Measurements from ENCODE around the gene RAB6B.
A peak's percentile ranks its signal among the peaks of the same experiment; 100 is the strongest.

RAB6B gene

DNA sequence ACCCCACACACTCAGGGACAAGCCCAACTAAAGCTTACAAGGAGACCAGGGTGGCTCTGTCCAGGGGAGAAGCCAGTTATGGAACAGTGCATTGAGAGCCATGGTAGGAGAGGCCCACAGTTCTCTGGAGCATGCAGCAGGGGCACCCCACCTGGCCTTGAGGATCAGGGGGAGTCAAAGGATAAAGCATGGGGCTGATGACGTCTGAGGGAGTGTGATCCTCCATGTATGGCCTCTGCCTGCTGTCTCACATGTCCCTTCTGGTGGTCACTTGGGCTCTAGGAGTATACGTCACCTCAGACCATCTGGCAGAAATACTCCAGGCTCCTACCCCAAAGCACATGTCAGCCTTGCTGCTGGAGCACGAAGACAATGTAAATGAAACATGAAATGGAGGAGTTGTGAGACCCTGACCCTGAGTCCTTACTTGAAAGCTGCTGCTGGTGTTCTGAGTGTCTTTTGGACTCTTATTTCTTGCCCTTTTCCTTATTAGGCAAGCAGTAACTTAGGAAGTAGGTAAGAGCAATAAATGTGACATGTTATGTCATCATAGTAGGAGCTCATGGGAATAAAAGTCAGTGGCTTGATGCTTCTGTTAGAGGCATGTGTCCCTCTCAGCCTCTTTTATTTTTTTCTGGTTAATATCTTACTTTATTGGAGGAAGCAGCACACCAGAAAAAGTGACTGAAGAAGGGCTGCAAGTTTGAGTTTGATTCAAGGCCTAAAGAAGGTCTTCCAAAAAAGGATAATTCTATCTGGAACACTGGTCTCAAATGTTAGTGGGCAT is 74.6 kb downstream of the RAB6B start:
- in situ Hi-C loops (cut with MboI; ENCODE audit: low sequenced_read_pairs, unreplicated experiment) = loop anchor here (10.0 kb wide), 1 partner anchor 104 kb away; no protein-coding TSS in a partner anchor
- TF ChIP-seq CTCF (IDR thresholded peaks at IDR 0.05; ENCODE audit: borderline replicate concordance, control extremely low read depth, extremely low read depth, insufficient read depth, missing control alignments) = no peak
- no peak for DNase-seq (ENCODE audit: low spot score)

- no peak for TF ChIP-seq CTCF (IDR thresholded peaks at IDR 0.05; ENCODE audit: borderline replicate concordance, control extremely low read depth, extremely low read depth, insufficient read depth, missing control alignments)
- DNase-seq (ENCODE audit: low spot score) = no peak
- in situ Hi-C loops (cut with MboI; ENCODE audit: low sequenced_read_pairs, unreplicated experiment) = loop anchor here (10.0 kb wide), 1 partner anchor 105 kb away; no protein-coding TSS in a partner anchor
These were observed 75.6 kb downstream of the RAB6B start for GRCh38 chr3:133820129-133820528.

DNA sequence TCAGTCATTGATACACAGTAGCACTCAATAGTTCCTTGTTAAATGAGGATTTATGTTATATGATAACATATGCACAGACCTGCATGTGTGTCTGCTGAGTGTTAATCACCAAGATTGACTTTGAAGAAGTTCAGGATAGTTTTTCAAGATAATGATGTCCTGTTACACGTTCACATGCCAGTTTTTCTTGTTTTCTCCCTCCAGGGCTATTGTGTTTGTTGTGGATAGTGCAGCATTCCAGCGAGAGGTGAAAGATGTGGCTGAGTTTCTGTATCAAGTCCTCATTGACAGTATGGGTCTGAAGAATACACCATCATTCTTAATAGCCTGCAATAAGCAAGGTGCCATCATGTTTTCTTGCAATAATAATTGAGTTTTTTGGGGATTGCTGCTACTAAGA is 80.3 kb downstream of the RAB6B start:
- in situ Hi-C loops (cut with MboI; ENCODE audit: low sequenced_read_pairs, unreplicated experiment) = no loop called here
- TF ChIP-seq CTCF (IDR thresholded peaks at IDR 0.05; ENCODE audit: borderline replicate concordance, control extremely low read depth, extremely low read depth, insufficient read depth, missing control alignments) = no peak
- no peak for DNase-seq (ENCODE audit: low spot score)

GRCh38 chr3:133812872-133813271 is 82.8 kb downstream of the RAB6B start:
- DNase-seq (ENCODE audit: low spot score) = no peak
- no peak for TF ChIP-seq CTCF (IDR thresholded peaks at IDR 0.05; ENCODE audit: borderline replicate concordance, control extremely low read depth, extremely low read depth, insufficient read depth, missing control alignments)
- in situ Hi-C loops (cut with MboI; ENCODE audit: low sequenced_read_pairs, unreplicated experiment) = no loop called here

GRCh38 chr3:133805702-133806475 is 89.8 kb downstream of the RAB6B start, which contains the start of gene SRPRB:
SRPRB (plus strand) TSS chr3:133805815; CDS start chr3:133805849, 34 bp downstream.
- DNase-seq (ENCODE audit: low spot score) = peak; percentile 98
- in situ Hi-C loops (cut with MboI; ENCODE audit: low sequenced_read_pairs, unreplicated experiment) = no loop called here
- no peak for TF ChIP-seq CTCF (IDR thresholded peaks at IDR 0.05; ENCODE audit: borderline replicate concordance, control extremely low read depth, extremely low read depth, insufficient read depth, missing control alignments)

- no peak for DNase-seq (ENCODE audit: low spot score)
- in situ Hi-C loops (cut with MboI; ENCODE audit: low sequenced_read_pairs, unreplicated experiment) = no loop called here
- no peak for TF ChIP-seq CTCF (IDR thresholded peaks at IDR 0.05; ENCODE audit: borderline replicate concordance, control extremely low read depth, extremely low read depth, insufficient read depth, missing control alignments)
These were observed 90.3 kb downstream of the RAB6B start for GRCh38 chr3:133805384-133805701.

Data from GM13976 (cell line).